ENCODE data around the gene GOLIM4. TPM values are rescaled to one million over a fixed set of nuclear protein-coding genes. Genes with fewer than 3 reads are reported as not detected.

GOLIM4 gene
- polyA plus RNA-seq, 1 experiment = 34.4 TPM

DNA sequence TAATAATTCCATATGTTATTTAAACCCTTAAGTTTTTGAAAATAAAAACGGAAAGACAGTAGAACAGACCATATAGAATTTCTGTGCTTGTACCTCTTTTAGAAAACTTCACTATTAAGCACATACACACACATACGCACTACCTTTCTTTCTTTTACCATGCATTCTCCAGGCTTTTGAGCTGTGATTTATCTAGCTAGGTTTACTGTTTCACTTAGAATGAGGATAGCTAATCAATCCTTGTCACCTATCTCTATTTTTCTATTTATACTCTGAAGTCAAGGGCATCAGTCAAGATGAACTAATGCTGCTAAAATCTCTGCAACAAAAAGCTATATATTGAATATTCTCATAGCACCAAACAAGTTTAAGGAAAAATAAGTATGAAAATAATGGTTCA is 43.2 kb downstream of the GOLIM4 start:
- no peak for TF ChIP-seq CTCF (IDR thresholded peaks at IDR 0.05; ENCODE audit: low read depth, low read length)
- ChIA-PET CTCF (interaction anchor here (0.7 to 15.2 kb wide), 9 partner anchors 10 to 311 kb away, joined by 3 to 424 read pairs (median 7); partner anchors contain the start of gene GOLIM4), POLR2A (no interaction called here)
- H3K27me3 ChIP-seq (ENCODE audit: control insufficient read depth, insufficient read depth, low read length) = no peaks in the 10 kb centered on the region
- H3K4me3 ChIP-seq (ENCODE audit: low read depth, low read length) = no peak overlapping the region
- H3K27ac ChIP-seq (ENCODE audit: low read depth, low read length) = no peak overlapping the region
- DNase-seq (ENCODE audit: low read depth, low spot score) = no peak
- peaks cover 7% of the 10 kb centered on the region; the same call in 1 of the 2 replicates for H3K9me3 ChIP-seq (ENCODE audit: control insufficient read depth, insufficient read depth, low read length)

DNA sequence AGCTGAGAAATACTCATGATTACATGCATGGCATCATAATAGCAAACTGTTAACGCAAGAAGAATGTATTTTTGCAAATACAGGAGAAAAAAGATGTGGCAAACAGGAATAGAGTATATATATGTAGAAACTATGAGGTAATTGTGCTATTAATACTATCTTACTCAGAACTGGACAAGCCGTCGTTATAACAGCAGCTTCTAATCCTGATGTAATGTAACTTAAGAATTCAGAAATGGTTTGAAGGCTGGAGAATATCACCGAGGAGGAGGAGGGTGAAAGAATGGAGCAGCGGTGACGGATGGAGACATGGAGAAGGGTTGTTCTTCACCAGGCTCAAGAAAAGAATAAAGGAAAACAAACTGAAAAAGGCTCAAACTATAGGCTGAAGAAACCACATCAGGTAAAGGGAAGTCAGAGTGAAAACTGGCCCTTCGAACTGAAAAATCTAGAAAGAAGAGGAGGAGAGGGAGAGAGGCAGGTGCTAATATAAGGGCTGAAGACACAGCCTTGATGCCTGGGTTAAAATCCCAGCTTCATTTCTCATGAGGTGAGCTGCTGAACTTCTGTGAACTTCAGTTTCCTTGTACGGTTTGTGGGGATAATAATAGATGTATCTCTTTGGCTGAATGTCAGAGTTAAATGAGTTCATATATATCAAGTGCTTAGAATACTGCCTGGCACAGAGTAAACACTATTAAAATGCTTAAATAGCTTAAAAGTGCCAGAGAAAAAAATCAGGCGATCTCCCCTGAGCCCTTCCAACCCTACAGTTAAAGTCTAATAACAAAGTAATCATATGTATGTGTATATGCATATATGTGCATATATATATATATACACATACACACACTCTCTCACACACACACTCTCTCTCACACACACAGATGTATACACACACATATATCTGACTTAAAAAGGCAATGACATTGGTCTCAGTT is 43.9 kb downstream of the GOLIM4 start:
- Histone ChIP-seq H3K27ac (ENCODE audit: low read depth, low read length) (peak overlapping the region; percentile 40), H3K9me3 (ENCODE audit: control insufficient read depth, insufficient read depth, low read length) (peaks cover 7% of the 10 kb centered on the region; the same call in 1 of the 2 replicates), H3K27me3 (ENCODE audit: control insufficient read depth, insufficient read depth, low read length) (no peaks in the 10 kb centered on the region), H3K4me3 (ENCODE audit: low read depth, low read length) (peak overlapping the region; percentile 4)
- DNase-seq (ENCODE audit: low read depth, low spot score) = no peak
- POLR2A ChIA-PET = no interaction called here
- no peak for TF ChIP-seq CTCF (IDR thresholded peaks at IDR 0.05; ENCODE audit: low read depth, low read length)
- CTCF ChIA-PET = interaction anchor here (0.7 to 15.2 kb wide), 9 partner anchors 10 to 118 kb away, joined by 3 to 424 read pairs (median 5); partner anchors contain the start of gene GOLIM4

GRCh38 chr3:168051070-168051469 is 44.7 kb downstream of the GOLIM4 start:
- Histone ChIP-seq H3K27ac (ENCODE audit: low read depth, low read length) (no peak overlapping the region), H3K27me3 (ENCODE audit: control insufficient read depth, insufficient read depth, low read length) (no peaks in the 10 kb centered on the region), H3K9me3 (ENCODE audit: control insufficient read depth, insufficient read depth, low read length) (peaks cover 3% of the 10 kb centered on the region; the same call in 1 of the 2 replicates), H3K4me3 (ENCODE audit: low read depth, low read length) (no peak overlapping the region)
- ChIA-PET POLR2A (no interaction called here), CTCF (interaction anchor here (0.9 to 15.2 kb wide), 4 partner anchors 10 to 119 kb away, joined by 4 to 424 read pairs (median 18); no protein-coding TSS in a partner anchor)
- DNase-seq (ENCODE audit: low read depth, low spot score) = no peak
- TF ChIP-seq CTCF (IDR thresholded peaks at IDR 0.05; ENCODE audit: low read depth, low read length) = no peak

GRCh38 chr3:168049367-168049974 is 46.3 kb downstream of the GOLIM4 start:
- Histone ChIP-seq H3K27ac (ENCODE audit: low read depth, low read length) (no peak overlapping the region), H3K4me3 (ENCODE audit: low read depth, low read length) (no peak overlapping the region), H3K9me3 (ENCODE audit: control insufficient read depth, insufficient read depth, low read length) (no peaks in the 10 kb centered on the region), H3K27me3 (ENCODE audit: control insufficient read depth, insufficient read depth, low read length) (no peaks in the 10 kb centered on the region)
- no peak for TF ChIP-seq CTCF (IDR thresholded peaks at IDR 0.05; ENCODE audit: low read depth, low read length)
- peak; percentile 37 for DNase-seq (ENCODE audit: low read depth, low spot score)
- CTCF ChIA-PET = interaction anchor here (0.6 to 15.2 kb wide), 9 partner anchors 9 to 765 kb away, joined by 3 to 424 read pairs (median 3); no protein-coding TSS in a partner anchor
- POLR2A ChIA-PET = no interaction called here
